ENCODE data around the gene TGFBR1.

TGFBR1 gene

DNA sequence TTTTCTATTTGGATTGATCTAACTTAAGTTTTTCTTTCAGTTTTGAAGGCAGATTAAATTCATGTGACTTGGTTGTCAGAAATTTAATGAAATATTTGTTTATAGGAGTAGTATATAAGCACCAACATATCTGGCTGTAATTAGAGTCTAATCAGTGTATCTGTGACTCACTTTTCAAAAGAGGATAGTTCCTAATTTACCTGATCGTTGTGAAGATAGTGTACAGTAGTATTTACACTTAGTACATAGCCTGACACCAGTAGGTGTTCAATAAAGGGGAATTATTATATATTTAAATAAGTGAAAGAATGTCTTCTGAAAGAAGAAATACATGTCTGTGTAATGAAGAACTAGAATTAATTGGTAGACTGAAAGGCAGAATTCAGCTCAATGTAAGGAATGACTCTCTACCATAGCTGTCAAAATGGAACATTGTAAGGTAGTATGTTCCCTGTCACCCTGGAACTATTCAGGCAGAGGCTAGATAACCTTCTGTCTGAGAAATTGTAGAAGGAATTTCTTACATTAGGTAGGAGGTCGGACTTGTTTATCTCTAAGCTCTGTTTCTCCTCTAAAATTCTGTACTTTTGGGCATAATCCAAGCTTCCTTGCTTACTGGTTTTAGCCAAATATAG, 8.6 kb downstream of the TGFBR1 start:
- Histone ChIP-seq H3K9ac (ENCODE audit: low read depth, low read length) (no peak overlapping the region), H3K4me2 (ENCODE audit: insufficient read depth, low read length) (peak overlapping the region; percentile 53), H3K36me3 (ENCODE audit: insufficient read depth, low read length) (no peaks in the 10 kb centered on the region), H2AFZ (ENCODE audit: low read depth, low read length) (no peak overlapping the region), H4K20me1 (ENCODE audit: insufficient read depth, low read length) (peaks cover 37% of the 10 kb centered on the region; the same call in 1 of the 2 replicates), H3K9me3 (ENCODE audit: insufficient read depth, low read length, severe bottlenecking) (no peaks in the 10 kb centered on the region), H3K79me2 (ENCODE audit: insufficient read depth, low read length) (peaks cover 77% of the 10 kb centered on the region), H3K4me3 (ENCODE audit: low read depth in 1 of 2, low read length in 2 of 2) (no peak overlapping the region; a peak in 1 of 4 replicates), H3K4me1 (ENCODE audit: insufficient read depth, low read length) (peaks cover 66% of the 10 kb centered on the region), H3K27ac (ENCODE audit: low read length) (peak overlapping the region; percentile 70), H3K27me3 (ENCODE audit: insufficient read depth, low read length, poor library complexity) (no peaks in the 10 kb centered on the region)
- TF ChIP-seq, protein P1, sequence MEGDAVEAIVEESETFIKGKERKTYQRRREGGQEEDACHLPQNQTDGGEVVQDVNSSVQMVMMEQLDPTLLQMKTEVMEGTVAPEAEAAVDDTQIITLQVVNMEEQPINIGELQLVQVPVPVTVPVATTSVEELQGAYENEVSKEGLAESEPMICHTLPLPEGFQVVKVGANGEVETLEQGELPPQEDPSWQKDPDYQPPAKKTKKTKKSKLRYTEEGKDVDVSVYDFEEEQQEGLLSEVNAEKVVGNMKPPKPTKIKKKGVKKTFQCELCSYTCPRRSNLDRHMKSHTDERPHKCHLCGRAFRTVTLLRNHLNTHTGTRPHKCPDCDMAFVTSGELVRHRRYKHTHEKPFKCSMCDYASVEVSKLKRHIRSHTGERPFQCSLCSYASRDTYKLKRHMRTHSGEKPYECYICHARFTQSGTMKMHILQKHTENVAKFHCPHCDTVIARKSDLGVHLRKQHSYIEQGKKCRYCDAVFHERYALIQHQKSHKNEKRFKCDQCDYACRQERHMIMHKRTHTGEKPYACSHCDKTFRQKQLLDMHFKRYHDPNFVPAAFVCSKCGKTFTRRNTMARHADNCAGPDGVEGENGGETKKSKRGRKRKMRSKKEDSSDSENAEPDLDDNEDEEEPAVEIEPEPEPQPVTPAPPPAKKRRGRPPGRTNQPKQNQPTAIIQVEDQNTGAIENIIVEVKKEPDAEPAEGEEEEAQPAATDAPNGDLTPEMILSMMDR (IDR thresholded peaks at IDR 0.05; ENCODE audit: borderline replicate concordance, extremely low read depth, low read length, poor library complexity, severe bottlenecking), result no peak
- TF ChIP-seq EZH2 (IDR thresholded peaks at IDR 0.05; ENCODE audit: borderline replicate concordance, low read depth, low read length, severe bottlenecking), result no peak
- DNase-seq (no peak), ATAC-seq (ENCODE audit: insufficient read depth, low read depth) (no peak)

- H3K4me3 ChIP-seq (ENCODE audit: low read depth in 1 of 2, low read length in 2 of 2), result no peak overlapping the region
- H3K9ac ChIP-seq (ENCODE audit: low read depth, low read length), result no peak overlapping the region
- no peaks in the 10 kb centered on the region for H3K27me3 ChIP-seq (ENCODE audit: insufficient read depth, low read length, poor library complexity)
- no peak overlapping the region; the same call in 1 of the 2 replicates for H3K27ac ChIP-seq (ENCODE audit: low read length)
- H3K9me3 ChIP-seq (ENCODE audit: insufficient read depth, low read length, severe bottlenecking), result no peaks in the 10 kb centered on the region
- H2AFZ ChIP-seq (ENCODE audit: low read depth, low read length), result no peak overlapping the region
- H3K4me2 ChIP-seq (ENCODE audit: insufficient read depth, low read length), result no peak overlapping the region
- no peak for DNase-seq
- H3K79me2 ChIP-seq (ENCODE audit: insufficient read depth, low read length), result peaks cover 72% of the 10 kb centered on the region
- H3K4me1 ChIP-seq (ENCODE audit: insufficient read depth, low read length), result peaks cover 66% of the 10 kb centered on the region
- peaks cover 33% of the 10 kb centered on the region; the same call in 1 of the 2 replicates for H4K20me1 ChIP-seq (ENCODE audit: insufficient read depth, low read length)
- ATAC-seq (ENCODE audit: insufficient read depth, low read depth), result no peak
- no peaks in the 10 kb centered on the region for H3K36me3 ChIP-seq (ENCODE audit: insufficient read depth, low read length)
- TF ChIP-seq, protein P1 (IDR thresholded peaks at IDR 0.05; ENCODE audit: borderline replicate concordance, extremely low read depth, low read length, poor library complexity, severe bottlenecking), result no peak
- TF ChIP-seq EZH2 (IDR thresholded peaks at IDR 0.05; ENCODE audit: borderline replicate concordance, low read depth, low read length, severe bottlenecking), result no peak
These were observed 9.1 kb downstream of the TGFBR1 start for GRCh38 chr9:99114049-99114440.

DNA sequence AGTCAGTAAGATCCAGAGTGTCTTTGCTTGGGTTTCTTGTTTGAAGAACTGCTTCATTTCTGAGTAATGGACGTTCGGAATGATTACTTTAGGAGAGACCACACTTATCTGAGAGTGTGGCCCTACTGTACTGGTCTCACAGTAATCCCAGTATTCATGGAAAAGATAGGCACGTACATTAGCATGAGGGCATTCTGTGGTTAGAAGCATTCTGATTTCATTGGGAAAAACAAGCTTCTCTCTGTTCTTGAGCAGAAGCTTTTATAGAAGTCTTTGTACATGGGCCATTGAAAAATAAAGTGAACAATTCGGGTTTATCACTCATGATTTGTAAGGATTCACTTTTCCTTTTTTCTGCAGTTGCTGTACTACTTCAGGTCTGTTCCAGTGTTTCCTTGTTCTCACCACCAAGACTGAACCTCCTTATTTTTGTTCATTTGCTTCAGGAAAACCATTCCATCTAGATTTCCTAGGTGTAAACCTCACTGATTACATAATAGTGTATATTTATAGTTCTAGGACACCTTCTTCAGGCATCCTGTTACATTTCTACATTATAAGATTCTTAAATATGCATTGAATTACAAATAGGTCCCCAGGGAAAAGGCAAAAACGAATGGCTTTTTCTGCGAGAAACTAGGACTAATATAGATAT, 10.1 kb downstream of the TGFBR1 start:
- H3K79me2 ChIP-seq (ENCODE audit: insufficient read depth, low read length), result peaks cover 71% of the 10 kb centered on the region
- H3K9ac ChIP-seq (ENCODE audit: low read depth, low read length), result no peak overlapping the region
- no peak overlapping the region for H3K27ac ChIP-seq (ENCODE audit: low read length)
- no peaks in the 10 kb centered on the region for H3K9me3 ChIP-seq (ENCODE audit: insufficient read depth, low read length, severe bottlenecking)
- no peak overlapping the region for H3K4me3 ChIP-seq (ENCODE audit: low read depth in 1 of 2, low read length in 2 of 2)
- DNase-seq (no peak), ATAC-seq (ENCODE audit: insufficient read depth, low read depth) (no peak)
- TF ChIP-seq, protein P1 (IDR thresholded peaks at IDR 0.05; ENCODE audit: borderline replicate concordance, extremely low read depth, low read length, poor library complexity, severe bottlenecking), result no peak
- no peak for TF ChIP-seq EZH2 (IDR thresholded peaks at IDR 0.05; ENCODE audit: borderline replicate concordance, low read depth, low read length, severe bottlenecking)
- H3K4me2 ChIP-seq (ENCODE audit: insufficient read depth, low read length), result no peak overlapping the region
- no peak overlapping the region for H2AFZ ChIP-seq (ENCODE audit: low read depth, low read length)
- H3K4me1 ChIP-seq (ENCODE audit: insufficient read depth, low read length), result peaks cover 66% of the 10 kb centered on the region
- no peaks in the 10 kb centered on the region for H3K27me3 ChIP-seq (ENCODE audit: insufficient read depth, low read length, poor library complexity)
- H3K36me3 ChIP-seq (ENCODE audit: insufficient read depth, low read length), result no peaks in the 10 kb centered on the region
- peaks cover 28% of the 10 kb centered on the region; the same call in 1 of the 2 replicates for H4K20me1 ChIP-seq (ENCODE audit: insufficient read depth, low read length)
